OCI-LY3 (cell line): Measurements from ENCODE around the gene CELF5.

ENCODE experiments used
- H2AFZ ChIP-seq: fragments of 200-600, 300-600 bp; shearing (Covaris generic); 2 replicates; pipeline ENCODE4 v1.6.0; 2014; ENCODE audit warnings: antibody characterized with exemption, low read depth, low read length
- H3K27ac ChIP-seq: fragments of 200-600, 300-600 bp; sonication (generic); 2 replicates; pipeline ENCODE4 v1.5.1; 2014; ENCODE audit warnings: mild to moderate bottlenecking, low read length, moderate library complexity, mixed read lengths
- H3K27me3 ChIP-seq: fragments of 200-600, 300-600 bp; sonication (generic); 2 replicates; pipeline ENCODE4 v1.6.1; 2014; ENCODE audit warnings: low read depth, low read length, mixed read lengths
- H3K36me3 ChIP-seq: fragments of 200-600, 300-600 bp; sonication (generic); replicated peaks from 2 replicates; pipeline ENCODE3; 2014; ENCODE audit warnings: low read depth, low read length, mixed read lengths
- H3K4me1 ChIP-seq: fragments of 300-600, 200-600 bp; sonication (generic); 2 replicates; pipeline ENCODE4 v1.6.1; 2014; ENCODE audit warnings: low read length, mixed read lengths
- H3K4me2 ChIP-seq: fragments of 200-600, 300-600 bp; sonication (generic); 2 replicates; pipeline ENCODE4 v1.6.1; 2014; ENCODE audit warnings: low read length, mixed read lengths
- H3K4me3 ChIP-seq: fragments of 300-600, 200-600 bp; sonication (generic); 2 replicates; pipeline ENCODE4 v1.5.1; 2014; ENCODE audit warnings: antibody characterized with exemption, mild to moderate bottlenecking, low read length, moderate library complexity
- H3K79me2 ChIP-seq: fragments of 300-600, 200-600 bp; shearing (Covaris generic); 2 replicates; pipeline ENCODE4 v1.6.1; 2014; ENCODE audit warnings: mild to moderate bottlenecking, low read length, mixed read lengths
- H3K9ac ChIP-seq: fragments of 300-600, 200-600 bp; shearing (Covaris generic); 2 replicates; pipeline ENCODE4 v1.6.0; 2014; ENCODE audit warnings: mild to moderate bottlenecking, low read length, moderate library complexity
- H3K9me3 ChIP-seq: fragments of 200-600, 300-600 bp; shearing (Covaris generic); 2 replicates; pipeline ENCODE4 v1.6.1; 2014; ENCODE audit warnings: low read length, mixed read lengths; ENCODE audit not compliant: insufficient read depth
- H4K20me1 ChIP-seq: fragments of 200-600, 300-600 bp; sonication (generic); 2 replicates; pipeline ENCODE4 v1.6.1; 2016; ENCODE audit warnings: low read length, mixed read lengths; ENCODE audit not compliant: insufficient read depth
- EZH2phosphoT487 ChIP-seq: fragments of 200-600 bp; shearing (Covaris generic); IDR thresholded peaks from 2 replicates; pipeline ENCODE4 v1.6.1; 2018; ENCODE audit warnings: antibody characterized with exemption, mixed run types, low read depth
- TF ChIP-seq, protein P1 (sequence below): fragments of 200-600, 300-600 bp; sonication (generic); IDR thresholded peaks from 2 replicates; pipeline ENCODE4 v1.5.1; 2014; ENCODE audit warnings: antibody characterized with exemption, low read length, low read depth

CELF5 gene

GRCh38 chr19:3309724-3310123 lies 85.3 kb downstream of the CELF5 start:
- Histone ChIP-seq H4K20me1 (peaks cover 3% of the 10 kb centered on the region; the same call in 1 of the 2 replicates), H3K9ac (no peak overlapping the region), H3K36me3 (no peaks in the 10 kb centered on the region), H3K4me3 (no peak overlapping the region), H3K27ac (no peak overlapping the region), H3K4me2 (no peak overlapping the region), H3K4me1 (0 out of 2 replicates have a peak, but pooled peaks cover 2% of the 10 kb centered on the region), H3K9me3 (no peaks in the 10 kb centered on the region), H3K79me2 (no peaks in the 10 kb centered on the region), H2AFZ (no peak overlapping the region), H3K27me3 (no peaks in the 10 kb centered on the region; the same call in 1 of the 2 replicates)
- no peak for TF ChIP-seq EZH2phosphoT487
- TF ChIP-seq, protein P1, sequence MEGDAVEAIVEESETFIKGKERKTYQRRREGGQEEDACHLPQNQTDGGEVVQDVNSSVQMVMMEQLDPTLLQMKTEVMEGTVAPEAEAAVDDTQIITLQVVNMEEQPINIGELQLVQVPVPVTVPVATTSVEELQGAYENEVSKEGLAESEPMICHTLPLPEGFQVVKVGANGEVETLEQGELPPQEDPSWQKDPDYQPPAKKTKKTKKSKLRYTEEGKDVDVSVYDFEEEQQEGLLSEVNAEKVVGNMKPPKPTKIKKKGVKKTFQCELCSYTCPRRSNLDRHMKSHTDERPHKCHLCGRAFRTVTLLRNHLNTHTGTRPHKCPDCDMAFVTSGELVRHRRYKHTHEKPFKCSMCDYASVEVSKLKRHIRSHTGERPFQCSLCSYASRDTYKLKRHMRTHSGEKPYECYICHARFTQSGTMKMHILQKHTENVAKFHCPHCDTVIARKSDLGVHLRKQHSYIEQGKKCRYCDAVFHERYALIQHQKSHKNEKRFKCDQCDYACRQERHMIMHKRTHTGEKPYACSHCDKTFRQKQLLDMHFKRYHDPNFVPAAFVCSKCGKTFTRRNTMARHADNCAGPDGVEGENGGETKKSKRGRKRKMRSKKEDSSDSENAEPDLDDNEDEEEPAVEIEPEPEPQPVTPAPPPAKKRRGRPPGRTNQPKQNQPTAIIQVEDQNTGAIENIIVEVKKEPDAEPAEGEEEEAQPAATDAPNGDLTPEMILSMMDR = no peak

DNA sequence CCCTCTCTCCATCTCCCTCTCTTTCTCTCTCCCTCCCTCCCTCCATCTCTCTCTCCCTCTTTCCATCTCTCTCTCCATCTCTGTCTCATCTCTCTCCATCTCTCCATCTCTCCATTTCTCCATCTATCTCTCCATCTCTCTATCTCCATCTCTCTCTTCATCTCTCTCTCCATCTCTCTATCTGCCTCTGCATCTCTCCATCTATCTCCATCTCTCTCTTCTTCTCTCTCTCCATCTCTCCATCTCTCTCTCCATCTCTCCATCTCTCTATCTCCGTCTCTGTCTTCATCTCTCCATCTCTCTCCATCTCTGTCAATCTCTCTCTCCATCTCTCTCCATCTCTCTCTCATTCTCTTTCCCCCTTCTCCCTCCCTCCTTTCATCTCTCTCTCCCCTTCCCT lies 85.8 kb downstream of the CELF5 start:
- H3K4me1 ChIP-seq = no peaks in the 10 kb centered on the region
- H3K36me3 ChIP-seq = no peaks in the 10 kb centered on the region
- no peak overlapping the region for H2AFZ ChIP-seq
- H3K9me3 ChIP-seq = no peaks in the 10 kb centered on the region
- no peak for TF ChIP-seq EZH2phosphoT487
- TF ChIP-seq, protein P1 = no peak
- no peaks in the 10 kb centered on the region for H3K79me2 ChIP-seq
- no peak overlapping the region for H3K4me2 ChIP-seq
- no peak overlapping the region for H3K9ac ChIP-seq
- no peaks in the 10 kb centered on the region; the same call in 1 of the 2 replicates for H3K27me3 ChIP-seq
- no peak overlapping the region for H3K27ac ChIP-seq
- peaks cover 3% of the 10 kb centered on the region; the same call in 1 of the 2 replicates for H4K20me1 ChIP-seq
- no peak overlapping the region for H3K4me3 ChIP-seq

DNA sequence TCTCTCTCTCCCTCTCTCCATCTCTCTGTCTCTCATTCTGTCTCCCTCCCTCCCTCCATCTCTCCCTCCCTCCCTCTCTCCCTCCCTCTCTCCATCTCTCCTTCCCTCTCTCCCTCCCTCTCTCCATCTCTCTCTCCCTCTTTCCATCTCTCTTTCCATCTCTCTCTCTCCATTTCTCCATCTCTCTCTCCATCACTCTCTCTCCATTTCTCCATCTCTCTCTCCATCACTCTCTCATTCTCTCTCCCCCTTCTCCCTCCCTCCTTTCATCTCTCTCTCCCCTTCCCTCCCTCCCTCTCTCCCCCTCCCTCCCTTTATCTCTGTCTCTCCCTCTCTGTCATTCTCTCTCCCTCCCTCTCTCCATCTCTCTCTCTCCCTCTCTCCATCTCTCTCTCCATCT lies 86.2 kb downstream of the CELF5 start:
- Histone ChIP-seq H4K20me1 (peaks cover 3% of the 10 kb centered on the region; the same call in 1 of the 2 replicates), H3K9me3 (no peaks in the 10 kb centered on the region), H3K4me1 (no peaks in the 10 kb centered on the region), H3K4me3 (no peak overlapping the region), H3K27ac (no peak overlapping the region), H3K27me3 (no peaks in the 10 kb centered on the region; the same call in 1 of the 2 replicates), H3K36me3 (no peaks in the 10 kb centered on the region), H3K9ac (no peak overlapping the region), H3K4me2 (no peak overlapping the region), H3K79me2 (no peaks in the 10 kb centered on the region), H2AFZ (no peak overlapping the region)
- TF ChIP-seq, protein P1 = no peak
- no peak for TF ChIP-seq EZH2phosphoT487

DNA sequence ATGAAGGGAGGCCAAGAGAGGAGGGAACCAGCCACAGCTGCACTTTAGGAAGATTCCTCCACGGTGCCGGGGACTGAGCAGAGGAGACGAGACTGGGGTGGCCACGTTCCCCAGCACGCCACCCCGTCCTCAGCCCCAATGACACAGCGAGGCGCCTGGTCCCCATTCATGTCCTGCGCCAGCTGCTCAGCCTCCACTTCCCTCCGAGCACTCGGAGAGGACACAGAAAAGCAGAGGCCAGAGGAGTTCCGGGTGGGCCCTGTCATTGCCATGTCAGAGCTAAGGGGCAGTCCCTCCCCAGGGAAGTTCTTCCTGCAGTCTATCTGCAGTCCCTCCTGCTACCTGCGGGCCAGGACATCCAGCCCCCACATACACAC lies 88.7 kb downstream of the CELF5 start:
- no peak for TF ChIP-seq EZH2phosphoT487
- TF ChIP-seq, protein P1 = no peak
- Histone ChIP-seq H2AFZ (no peak overlapping the region), H4K20me1 (no peaks in the 10 kb centered on the region), H3K79me2 (no peaks in the 10 kb centered on the region), H3K27me3 (no peaks in the 10 kb centered on the region; the same call in 1 of the 2 replicates), H3K4me1 (no peaks in the 10 kb centered on the region), H3K9me3 (no peaks in the 10 kb centered on the region), H3K9ac (no peak overlapping the region), H3K27ac (no peak overlapping the region), H3K4me3 (no peak overlapping the region), H3K4me2 (no peak overlapping the region), H3K36me3 (no peaks in the 10 kb centered on the region)
